GM12801 (cell line): ENCODE data around the gene LUC7L.

ENCODE experiments used
- CTCF ChIP-seq: IDR thresholded peaks from one replicate; pipeline ENCODE4 v1.5.1; 2011; ENCODE audit warnings: control low read depth; ENCODE audit not compliant: insufficient read length; ENCODE audit errors: extremely low read depth

LUC7L gene

GRCh38 chr16:185691-186090 lies 43.6 kb downstream of the LUC7L start:
- no peak for TF ChIP-seq CTCF

- TF ChIP-seq CTCF, result no peak
These were observed 44.0 kb downstream of the LUC7L start for GRCh38 chr16:185213-185612.

- no peak for TF ChIP-seq CTCF
These were observed 46.2 kb downstream of the LUC7L start for GRCh38 chr16:183005-183404.

- TF ChIP-seq CTCF, result no peak
These were observed 47.7 kb downstream of the LUC7L start for GRCh38 chr16:181565-182021.

GRCh38 chr16:180681-181564 lies 48.3 kb downstream of the LUC7L start:
- TF ChIP-seq CTCF, result no peak

- TF ChIP-seq CTCF, result no peak
These were observed 49.1 kb downstream of the LUC7L start, which contains the start of gene HBQ1 for GRCh38 chr16:180101-180675. HBQ1 (plus strand) TSS chr16:180459; CDS start chr16:180487, 28 bp downstream.

GRCh38 chr16:179211-180092 lies 49.8 kb downstream of the LUC7L start:
- no peak for TF ChIP-seq CTCF
